ENCODE data around the gene ATP6V0D1.

The ATP6V0D1 gene

DNA sequence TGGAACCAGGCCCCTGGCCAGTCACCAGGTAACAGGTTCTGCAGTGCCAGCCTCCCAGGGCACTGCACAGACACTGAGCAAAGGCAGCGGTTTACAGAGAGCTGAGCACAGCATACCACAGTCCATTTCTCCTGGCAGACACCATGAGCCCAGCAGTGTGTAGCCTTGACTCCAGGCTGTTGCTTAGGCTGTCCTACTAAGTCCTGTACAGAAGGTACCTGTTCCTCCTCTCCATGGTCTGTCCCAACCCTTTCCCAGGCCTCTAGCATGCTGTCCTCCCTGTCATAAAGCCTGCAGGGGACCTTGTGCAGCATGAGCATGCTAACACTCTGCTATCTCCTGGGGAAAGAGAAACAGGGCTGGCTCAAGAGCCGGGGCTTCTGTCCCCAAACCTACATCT lies 20.0 kb downstream of the ATP6V0D1 start:
- no peak for FAIRE-seq

DNA sequence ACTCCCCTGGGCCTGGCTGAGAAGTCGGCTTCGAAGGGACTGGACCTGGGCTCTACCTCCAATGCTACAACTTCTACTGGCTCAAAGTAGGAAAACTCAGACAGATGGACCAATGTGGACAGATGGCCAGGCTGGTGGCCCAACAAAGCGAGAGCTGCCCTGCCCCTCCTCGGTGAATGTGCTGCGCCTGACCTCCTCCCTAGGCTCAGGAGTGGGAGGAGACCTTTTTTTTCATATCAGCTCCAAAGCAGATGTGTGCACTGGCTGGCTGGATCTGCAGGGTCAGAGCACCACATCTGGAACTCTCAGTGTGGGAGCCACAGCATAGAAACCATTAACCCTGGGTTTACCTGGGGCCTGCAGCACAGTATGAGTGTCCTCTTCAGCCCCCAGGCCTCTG lies 20.8 kb downstream of the ATP6V0D1 start:
- no peak for FAIRE-seq

DNA sequence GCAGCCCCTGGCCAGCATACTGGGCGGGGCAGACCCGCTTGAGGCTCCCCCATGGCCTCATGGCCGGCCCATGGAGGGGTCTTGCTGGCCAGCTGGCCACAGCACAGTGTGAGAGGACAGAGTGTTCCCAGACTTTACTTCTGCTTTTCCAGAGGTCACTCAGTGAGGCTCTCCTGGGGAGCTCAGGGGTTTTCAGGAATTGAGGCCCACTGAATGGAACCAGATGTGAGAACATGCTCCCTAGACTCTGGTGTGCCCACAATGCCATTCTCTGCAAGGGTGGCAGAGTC lies 21.2 kb downstream of the ATP6V0D1 start:
- no peak for FAIRE-seq

DNA sequence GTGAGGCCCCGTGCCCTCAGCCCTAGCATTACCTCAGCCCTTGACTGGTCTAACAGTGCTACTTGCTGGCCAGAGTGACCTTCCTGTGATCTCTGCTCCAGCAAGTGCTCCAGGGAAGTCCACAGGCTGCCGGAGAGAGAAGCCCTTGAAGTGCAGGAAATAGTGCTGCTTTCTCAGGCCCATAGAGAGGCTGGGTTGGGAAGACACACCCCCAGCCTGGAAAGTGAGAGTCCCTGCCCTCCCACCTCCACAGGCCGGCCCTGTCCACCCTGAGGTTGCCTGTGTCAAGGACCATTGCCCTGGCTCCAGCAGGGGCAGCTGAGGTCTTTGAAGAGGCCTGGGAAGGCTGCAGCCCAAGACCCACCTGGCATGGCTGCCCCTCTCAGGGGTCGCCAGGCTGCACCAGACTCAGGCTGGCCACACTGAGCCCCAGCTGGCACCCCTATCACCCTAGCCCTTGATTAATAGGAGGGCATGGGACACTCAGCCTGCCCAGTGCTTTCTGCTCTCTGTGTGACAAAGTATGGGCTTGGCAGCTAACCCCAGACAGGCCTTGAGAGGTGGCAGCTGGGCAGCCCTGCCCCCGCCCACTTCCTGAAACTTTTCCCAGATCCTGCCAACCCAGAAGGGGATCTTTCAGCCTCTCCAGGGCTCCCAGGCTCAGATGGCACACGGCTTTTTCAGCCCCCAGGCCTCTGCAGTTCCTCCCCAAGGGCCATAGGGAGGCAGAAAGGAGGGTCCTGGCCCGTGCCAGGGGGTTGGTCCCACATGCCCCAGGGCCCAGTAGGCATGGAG lies 21.7 kb downstream of the ATP6V0D1 start:
- FAIRE-seq, result no peak

- no peak for FAIRE-seq
Measured at GRCh38 chr16:67458121-67458641, 22.8 kb downstream of the ATP6V0D1 start.

DNA sequence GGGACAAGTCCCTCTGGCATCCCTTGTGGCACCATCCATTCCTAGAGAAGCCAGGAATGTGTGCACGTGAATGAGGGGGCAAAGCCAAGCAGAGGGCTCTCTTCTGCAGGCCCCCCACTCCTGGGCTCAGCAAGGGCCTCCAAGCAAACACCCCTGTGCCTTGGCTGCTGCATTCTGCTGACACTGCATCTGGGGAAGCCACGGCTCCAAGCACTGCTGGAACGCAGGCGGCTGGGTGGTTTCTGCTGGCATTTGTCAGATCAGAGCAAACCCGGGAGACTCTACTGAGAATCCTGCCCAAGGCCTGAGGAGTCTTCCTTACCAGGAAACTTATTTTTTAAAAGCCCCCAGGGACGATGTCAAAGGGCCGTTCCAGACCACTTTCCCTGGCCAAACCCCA lies 23.3 kb downstream of the ATP6V0D1 start:
- FAIRE-seq, result no peak

DNA sequence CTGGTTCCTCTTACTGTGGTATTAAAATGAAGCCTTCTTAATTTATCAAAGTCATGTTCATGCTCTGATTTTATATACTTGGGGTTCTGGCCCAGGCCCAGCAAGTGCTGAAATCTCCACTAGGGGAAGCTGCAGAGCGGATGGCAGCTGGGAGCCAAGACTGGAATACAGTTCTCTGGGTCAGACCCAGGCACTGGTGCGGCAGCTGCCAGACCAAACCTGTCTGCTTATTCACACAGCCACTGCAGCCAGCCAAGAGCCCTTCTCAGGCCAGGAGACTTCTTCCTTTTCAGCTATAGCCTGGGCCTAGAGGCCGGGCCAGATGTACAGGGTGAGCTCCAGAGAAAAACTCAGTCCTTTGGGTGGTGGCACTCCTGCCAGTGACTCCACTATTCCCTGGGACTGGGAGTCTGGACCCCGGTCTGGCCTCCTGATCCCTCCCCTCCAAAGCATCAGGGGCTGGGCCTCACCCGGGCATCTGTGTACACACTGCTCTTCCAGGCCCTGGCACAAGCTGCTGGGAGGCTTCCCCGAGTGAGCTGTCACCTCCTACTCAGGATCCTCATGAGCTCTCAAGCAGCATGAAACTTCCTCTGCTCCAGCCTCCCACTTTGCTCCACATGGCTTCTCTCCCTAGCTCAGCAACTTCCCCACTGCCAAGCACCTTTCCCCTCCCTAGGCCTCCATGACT lies 24.4 kb downstream of the ATP6V0D1 start:
- FAIRE-seq, result no peak

DNA sequence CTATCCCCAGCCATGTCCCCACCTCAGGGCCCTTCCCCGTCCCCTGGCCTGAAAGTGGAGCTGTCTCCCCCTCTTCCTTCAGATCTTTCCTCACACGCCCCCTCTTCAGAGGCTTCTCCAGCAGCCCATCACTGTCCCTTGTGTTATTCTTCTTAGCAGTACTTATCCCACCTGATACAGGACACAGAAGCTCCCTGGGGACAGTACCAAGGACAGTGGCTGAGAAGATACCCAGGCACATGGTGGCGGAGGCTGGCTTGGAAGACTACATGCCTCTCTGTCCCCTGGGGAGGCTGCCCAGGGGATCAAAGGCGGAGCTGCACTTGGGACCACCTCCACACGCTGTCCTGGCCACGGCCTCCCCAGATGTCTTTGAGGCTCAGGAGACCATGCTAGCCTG lies 26.1 kb downstream of the ATP6V0D1 start:
- FAIRE-seq, result no peak

GRCh38 chr16:67454104-67454503 lies 26.9 kb downstream of the ATP6V0D1 start:
- FAIRE-seq, result no peak

- FAIRE-seq, result no peak
Measured at GRCh38 chr16:67451704-67452435, 29.1 kb downstream of the ATP6V0D1 start.

- FAIRE-seq, result no peak
Measured at GRCh38 chr16:67451061-67451703, 29.8 kb downstream of the ATP6V0D1 start.

- FAIRE-seq, result no peak
Measured at GRCh38 chr16:67449739-67450138, 31.2 kb downstream of the ATP6V0D1 start.

DNA sequence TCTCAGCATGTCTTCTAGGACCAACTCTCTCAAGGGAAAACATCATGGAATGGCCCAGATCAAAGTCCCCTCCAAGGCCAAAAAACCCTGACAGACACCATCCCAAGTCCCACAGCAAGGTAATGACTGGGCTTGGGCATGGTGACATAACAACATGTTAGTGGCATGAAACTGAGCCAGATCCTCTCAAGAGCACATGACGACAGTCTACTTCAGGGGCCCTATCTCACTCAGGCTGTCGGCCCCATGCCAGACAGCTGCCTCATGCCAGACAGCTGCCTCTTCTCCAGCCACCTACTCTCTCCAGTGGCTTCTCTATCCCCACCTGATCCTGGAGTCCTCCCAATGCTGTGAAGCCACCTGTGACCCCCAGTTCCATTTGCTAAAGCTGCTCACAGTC lies 31.6 kb downstream of the ATP6V0D1 start:
- no peak for FAIRE-seq

- FAIRE-seq, result no peak
Measured at GRCh38 chr16:67448580-67448979, 32.4 kb downstream of the ATP6V0D1 start.

- FAIRE-seq, result no peak
Measured at GRCh38 chr16:67447508-67448076, 33.4 kb downstream of the ATP6V0D1 start.

- FAIRE-seq, result no peak
Measured at GRCh38 chr16:67446968-67447507, 33.9 kb downstream of the ATP6V0D1 start.

- no peak for FAIRE-seq
Measured at GRCh38 chr16:67445913-67446907, 34.7 kb downstream of the ATP6V0D1 start.

GRCh38 chr16:67445441-67445912 lies 35.5 kb downstream of the ATP6V0D1 start:
- no peak for FAIRE-seq

- no peak for FAIRE-seq
Measured at GRCh38 chr16:67445126-67445426, 35.9 kb downstream of the ATP6V0D1 start.

- no peak for FAIRE-seq
Measured at GRCh38 chr16:67444259-67445125, 36.5 kb downstream of the ATP6V0D1 start.
